Lower leg skin (tissue), 3 donors: ENCODE results near the gene MFSD6L.

Source experiments
- CTCF ChIP-seq, 3 donors: fragments of 450-650 bp; IDR thresholded peaks; one replicate each; pipeline ENCODE4 v1.5.1; 2016; ENCODE audit warnings: antibody characterized with exemption in 3 of 3, mild to moderate bottlenecking in 3 of 3, moderate library complexity in 2 of 3
- POLR2A ChIP-seq, 2 donors: fragments of 450-650 bp; IDR thresholded peaks; one replicate each; pipeline ENCODE4 v1.6.1; 2016 to 2017; ENCODE audit warnings: antibody characterized with exemption in 2 of 2, mild to moderate bottlenecking in 1 of 2, moderate library complexity in 1 of 2

- TF ChIP-seq CTCF (IDR thresholded peaks at IDR 0.05) (no peak), POLR2A (IDR thresholded peaks at IDR 0.05) (no peak)
Observed at GRCh38 chr17:8747742-8748141, 51.4 kb downstream of the MFSD6L start.
